ENCODE data around the gene ENGASE.

ENGASE gene

DNA sequence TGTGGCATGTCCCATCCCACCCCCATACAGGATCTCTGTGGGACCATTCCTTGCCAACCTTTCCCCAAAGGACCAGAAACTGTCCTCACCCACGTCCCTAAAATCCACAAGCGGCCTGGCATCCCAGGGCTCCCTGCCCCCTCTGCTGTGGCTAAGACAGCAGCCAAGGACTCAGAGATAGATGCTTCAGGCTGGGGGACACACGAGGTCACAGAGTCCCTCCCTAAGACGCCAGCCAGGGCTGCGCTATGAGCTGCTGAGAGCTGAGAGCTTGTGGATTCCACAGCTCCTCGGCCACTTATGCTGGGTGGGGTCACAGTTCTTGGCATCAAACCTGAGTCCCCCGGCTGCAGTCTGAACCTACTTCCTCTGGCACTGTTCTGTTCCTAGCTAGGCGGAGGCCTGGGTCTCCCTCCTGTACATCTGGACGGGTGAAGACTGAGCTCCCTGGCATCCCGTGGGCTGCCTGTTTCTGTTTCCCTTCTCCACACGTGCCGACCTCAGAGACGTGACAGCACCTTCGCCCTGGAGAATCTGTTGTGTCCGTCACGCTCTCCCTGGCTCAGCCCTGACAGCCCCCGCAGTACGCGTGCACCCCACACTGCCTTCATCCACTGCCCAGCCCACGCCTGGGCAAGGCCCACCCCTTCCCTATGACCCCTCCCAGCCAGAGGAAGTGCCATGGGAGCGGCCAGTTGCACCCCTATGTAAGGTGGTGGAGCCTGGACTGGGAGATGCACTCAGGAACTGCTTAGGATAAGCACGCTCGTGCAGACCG is 61.2 kb downstream of the ENGASE start:
- no peak for DNase-seq (ENCODE audit: low read depth)
- TF ChIP-seq, protein P1, sequence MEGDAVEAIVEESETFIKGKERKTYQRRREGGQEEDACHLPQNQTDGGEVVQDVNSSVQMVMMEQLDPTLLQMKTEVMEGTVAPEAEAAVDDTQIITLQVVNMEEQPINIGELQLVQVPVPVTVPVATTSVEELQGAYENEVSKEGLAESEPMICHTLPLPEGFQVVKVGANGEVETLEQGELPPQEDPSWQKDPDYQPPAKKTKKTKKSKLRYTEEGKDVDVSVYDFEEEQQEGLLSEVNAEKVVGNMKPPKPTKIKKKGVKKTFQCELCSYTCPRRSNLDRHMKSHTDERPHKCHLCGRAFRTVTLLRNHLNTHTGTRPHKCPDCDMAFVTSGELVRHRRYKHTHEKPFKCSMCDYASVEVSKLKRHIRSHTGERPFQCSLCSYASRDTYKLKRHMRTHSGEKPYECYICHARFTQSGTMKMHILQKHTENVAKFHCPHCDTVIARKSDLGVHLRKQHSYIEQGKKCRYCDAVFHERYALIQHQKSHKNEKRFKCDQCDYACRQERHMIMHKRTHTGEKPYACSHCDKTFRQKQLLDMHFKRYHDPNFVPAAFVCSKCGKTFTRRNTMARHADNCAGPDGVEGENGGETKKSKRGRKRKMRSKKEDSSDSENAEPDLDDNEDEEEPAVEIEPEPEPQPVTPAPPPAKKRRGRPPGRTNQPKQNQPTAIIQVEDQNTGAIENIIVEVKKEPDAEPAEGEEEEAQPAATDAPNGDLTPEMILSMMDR (conservative IDR thresholded peaks at IDR 0.05; ENCODE audit: low read depth, low read length): no peak
- no peak overlapping the region for H3K4me3 ChIP-seq (ENCODE audit: low read depth, low read length)
